ENCODE data around the gene CCSER1.

DNA sequence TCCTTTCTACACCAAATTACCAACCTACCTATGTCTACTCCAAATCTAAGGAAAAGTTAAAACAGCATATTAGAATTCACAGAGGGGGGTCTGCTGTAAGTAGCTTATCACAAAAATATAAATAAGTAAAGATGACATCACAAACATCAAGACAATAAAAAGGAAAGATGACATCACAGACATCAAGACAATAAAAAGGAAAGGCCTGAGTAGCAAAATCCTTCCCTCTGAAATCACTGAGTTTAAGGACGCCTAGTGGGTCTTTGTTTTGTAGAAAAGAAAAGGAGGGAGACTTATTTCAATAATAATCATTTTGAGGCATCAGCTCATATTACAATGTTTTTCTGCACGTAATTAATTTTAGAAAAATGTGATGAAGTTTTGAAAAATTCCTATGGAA, 1469.5 kb downstream of the CCSER1 start:
- TF ChIP-seq, protein P1, sequence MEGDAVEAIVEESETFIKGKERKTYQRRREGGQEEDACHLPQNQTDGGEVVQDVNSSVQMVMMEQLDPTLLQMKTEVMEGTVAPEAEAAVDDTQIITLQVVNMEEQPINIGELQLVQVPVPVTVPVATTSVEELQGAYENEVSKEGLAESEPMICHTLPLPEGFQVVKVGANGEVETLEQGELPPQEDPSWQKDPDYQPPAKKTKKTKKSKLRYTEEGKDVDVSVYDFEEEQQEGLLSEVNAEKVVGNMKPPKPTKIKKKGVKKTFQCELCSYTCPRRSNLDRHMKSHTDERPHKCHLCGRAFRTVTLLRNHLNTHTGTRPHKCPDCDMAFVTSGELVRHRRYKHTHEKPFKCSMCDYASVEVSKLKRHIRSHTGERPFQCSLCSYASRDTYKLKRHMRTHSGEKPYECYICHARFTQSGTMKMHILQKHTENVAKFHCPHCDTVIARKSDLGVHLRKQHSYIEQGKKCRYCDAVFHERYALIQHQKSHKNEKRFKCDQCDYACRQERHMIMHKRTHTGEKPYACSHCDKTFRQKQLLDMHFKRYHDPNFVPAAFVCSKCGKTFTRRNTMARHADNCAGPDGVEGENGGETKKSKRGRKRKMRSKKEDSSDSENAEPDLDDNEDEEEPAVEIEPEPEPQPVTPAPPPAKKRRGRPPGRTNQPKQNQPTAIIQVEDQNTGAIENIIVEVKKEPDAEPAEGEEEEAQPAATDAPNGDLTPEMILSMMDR (IDR thresholded peaks at IDR 0.05): no peak
- TF ChIP-seq EP300 (IDR thresholded peaks at IDR 0.05): no peak
